HG03520 (cell line): Measurements from ENCODE around the gene RBMS2.
"Not testable (repeated sequence)": the region's sequence is repeated elsewhere in the genome, so short reads cannot be mapped to it uniquely, and the experiment has no call there.

Source experiments
- ATAC-seq: cut with Tn5 transposase; IDR thresholded peaks from one replicate; pipeline ENCODE4 v1.9.1; 2021; ENCODE audit warnings: mild to moderate bottlenecking, moderate library complexity; ENCODE audit not compliant: unreplicated experiment

The RBMS2 gene

GRCh38 chr12:56517854-56518253, 3.8 kb upstream of the RBMS2 start:
- no peak for ATAC-seq

GRCh38 chr12:56518570-56518969, 3.0 kb upstream of the RBMS2 start:
- no peak for ATAC-seq

- no peak for ATAC-seq
Measured at GRCh38 chr12:56520048-56520447, 1.6 kb upstream of the RBMS2 start.

GRCh38 chr12:56520506-56520905, 1.1 kb upstream of the RBMS2 start:
- ATAC-seq = no peak

- ATAC-seq = no peak
Measured at GRCh38 chr12:56521209-56521589, 421 bp upstream of the RBMS2 start.

GRCh38 chr12:56522411-56523193, 982 bp downstream of the RBMS2 start:
- no peak for ATAC-seq

- no peak for ATAC-seq
Measured at GRCh38 chr12:56528846-56529245, 7.2 kb downstream of the RBMS2 start.

GRCh38 chr12:56529656-56530055, 8.0 kb downstream of the RBMS2 start:
- no peak for ATAC-seq

- no peak for ATAC-seq
Measured at GRCh38 chr12:56530390-56531055, 8.9 kb downstream of the RBMS2 start.

- ATAC-seq = no peak
Measured at GRCh38 chr12:56537546-56537945, 15.9 kb downstream of the RBMS2 start.

GRCh38 chr12:56541631-56542030, 20.0 kb downstream of the RBMS2 start:
- no peak for ATAC-seq

- ATAC-seq = no peak
Measured at GRCh38 chr12:56542164-56542563, 20.5 kb downstream of the RBMS2 start.

- no peak for ATAC-seq
Measured at GRCh38 chr12:56545023-56545604, 23.5 kb downstream of the RBMS2 start.

GRCh38 chr12:56546680-56547079, 25.1 kb downstream of the RBMS2 start:
- no peak for ATAC-seq

- ATAC-seq = no peak
Measured at GRCh38 chr12:56551070-56551469, 29.4 kb downstream of the RBMS2 start.

GRCh38 chr12:56565510-56566101, 44.0 kb downstream of the RBMS2 start:
- no peak for ATAC-seq

- ATAC-seq = no peak
Measured at GRCh38 chr12:56568146-56568545, 46.5 kb downstream of the RBMS2 start.

GRCh38 chr12:56571121-56571520, 49.5 kb downstream of the RBMS2 start:
- ATAC-seq = no peak

GRCh38 chr12:56572288-56572687, 50.7 kb downstream of the RBMS2 start:
- no peak for ATAC-seq

GRCh38 chr12:56574210-56574609, 52.6 kb downstream of the RBMS2 start:
- ATAC-seq = no peak

- ATAC-seq = not testable (repeated sequence)
Measured at GRCh38 chr12:56577248-56577647, 55.6 kb downstream of the RBMS2 start.
